Astrocyte (in vitro differentiated cells and primary cell): ENCODE data around the gene RIMKLB. TPM values are rescaled to one million over a fixed set of nuclear protein-coding genes. Genes with fewer than 3 reads are reported as not detected.

Experiments
- DNase-seq: peaks from one replicate; pipeline ENCODE4 v3.0.0-alpha.2; 2010; ENCODE audit warnings: low read depth
- FAIRE-seq: peaks from 2 replicates; lab custom pipeline; 2011; peaks lifted over from hg19 to GRCh38; lab: Jason Lieb, UNC
- H2AFZ ChIP-seq: 2 replicates; pipeline ENCODE4 v1.6.0; 2012; ENCODE audit warnings: low read depth, low read length, inconsistent platforms
- H3K27ac ChIP-seq: 2 replicates; pipeline ENCODE4 v1.5.1; 2011; ENCODE audit warnings: low read depth, low read length, inconsistent platforms
- H3K27me3 ChIP-seq: 2 replicates; pipeline ENCODE4 v1.6.0; 2011; ENCODE audit warnings: low read length, inconsistent platforms; ENCODE audit not compliant: insufficient read depth
- H3K36me3 ChIP-seq: 2 replicates; pipeline ENCODE4 v1.5.1; 2011; ENCODE audit warnings: low read length, inconsistent platforms; ENCODE audit not compliant: insufficient read depth
- H3K4me1 ChIP-seq: 2 replicates; pipeline ENCODE4 v1.5.1; 2011; ENCODE audit warnings: low read length, inconsistent platforms; ENCODE audit not compliant: insufficient read depth
- H3K4me2 ChIP-seq: 2 replicates; pipeline ENCODE4 v1.6.0; 2012; ENCODE audit warnings: low read length, inconsistent platforms
- H3K4me3 ChIP-seq: 2 replicates; pipeline ENCODE4 v1.5.1; 2011; ENCODE audit warnings: low read depth, mild to moderate bottlenecking, low read length, inconsistent platforms; ENCODE audit not compliant: insufficient read depth
- H3K79me2 ChIP-seq: 2 replicates; pipeline ENCODE4 v1.6.0; 2012; ENCODE audit warnings: mild to moderate bottlenecking, low read length, inconsistent platforms; ENCODE audit not compliant: insufficient read depth
- H3K9ac ChIP-seq: 2 replicates; pipeline ENCODE4 v1.6.0; 2012; ENCODE audit warnings: mild to moderate bottlenecking, low read length, inconsistent platforms
- H3K9me3 ChIP-seq: 2 replicates; pipeline ENCODE4 v1.5.1; 2012; ENCODE audit warnings: low read depth, mild to moderate bottlenecking, low read length, inconsistent platforms; ENCODE audit not compliant: insufficient read depth
- H4K20me1 ChIP-seq: 2 replicates; pipeline ENCODE4 v1.6.0; 2012; ENCODE audit warnings: low read length, inconsistent platforms; ENCODE audit not compliant: insufficient read depth
- H3K27ac Mint-ChIP-seq: one replicate; pipeline ENCODE4 v1.8.0; 2021; ENCODE audit warnings: mild to moderate bottlenecking, mixed read lengths; ENCODE audit not compliant: unreplicated experiment
- H3K27me3 Mint-ChIP-seq: one replicate; pipeline ENCODE4 v1.8.0; 2021; ENCODE audit warnings: low read depth, mixed read lengths; ENCODE audit not compliant: unreplicated experiment
- H3K36me3 Mint-ChIP-seq: one replicate; pipeline ENCODE4 v1.8.0; 2021; ENCODE audit warnings: low read depth, mixed read lengths; ENCODE audit not compliant: unreplicated experiment
- H3K4me1 Mint-ChIP-seq: one replicate; pipeline ENCODE4 v1.8.0; 2021; ENCODE audit warnings: low read depth, mixed read lengths; ENCODE audit not compliant: unreplicated experiment
- H3K4me3 Mint-ChIP-seq: one replicate; pipeline ENCODE4 v1.8.0; 2021; ENCODE audit warnings: mild to moderate bottlenecking, moderate library complexity, mixed read lengths; ENCODE audit not compliant: unreplicated experiment
- H3K9me3 Mint-ChIP-seq: one replicate; pipeline ENCODE4 v1.8.0; 2021; ENCODE audit warnings: mild to moderate bottlenecking, mixed read lengths; ENCODE audit not compliant: unreplicated experiment
- EZH2 ChIP-seq: IDR thresholded peaks from 2 replicates; pipeline ENCODE4 v1.6.1; 2012; ENCODE audit warnings: mild to moderate bottlenecking, low read length, inconsistent platforms; ENCODE audit not compliant: insufficient read depth
- total RNA-seq: library from RNA; stranded (reverse); gene quantifications from 2 replicates; pipeline ENCODE4 v1.2.1, GENCODE V29; 2021
- TF ChIP-seq, protein P1 (sequence below): IDR thresholded peaks from 2 replicates; pipeline ENCODE4 v1.5.1; 2011; ENCODE audit warnings: low read depth, mild to moderate bottlenecking, inconsistent platforms, low read length, moderate library complexity; ENCODE audit not compliant: insufficient read depth

The RIMKLB gene
- total RNA-seq, 1 donor from 2014 or later = 36.6 TPM

DNA sequence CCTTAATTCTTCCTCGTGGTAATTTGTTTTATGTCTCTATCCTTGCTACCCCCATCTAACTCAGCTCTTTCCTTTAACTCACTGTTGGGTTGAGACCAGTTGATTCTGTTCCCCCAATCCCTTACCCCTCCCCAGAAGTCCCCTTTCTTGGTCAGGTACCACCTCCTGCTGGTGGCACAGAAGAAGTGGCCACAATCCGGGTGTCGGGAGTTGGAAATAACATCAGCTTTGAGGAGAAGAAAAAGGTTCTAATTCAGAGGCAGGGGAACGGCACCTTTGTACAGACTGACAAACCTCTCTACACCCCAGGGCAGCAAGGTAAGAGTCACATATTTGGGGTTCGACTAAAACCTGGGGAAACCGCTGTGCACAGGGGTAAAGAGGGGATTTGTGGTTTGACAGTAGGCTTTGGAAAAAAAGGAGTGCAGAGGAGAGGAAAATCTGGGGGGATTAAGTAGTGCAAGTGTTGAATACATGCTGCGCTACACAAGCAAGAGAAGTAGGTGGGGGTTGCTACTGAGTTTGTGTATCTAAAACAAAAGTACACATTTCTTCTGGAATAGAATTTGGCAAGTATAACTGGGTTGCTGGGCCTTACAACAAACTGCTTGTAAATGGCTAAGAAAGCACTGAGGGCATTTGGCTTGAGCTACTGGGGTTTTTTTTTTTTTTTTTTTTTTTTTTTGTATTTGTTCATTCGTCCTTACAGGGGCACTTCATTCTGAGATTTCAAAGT lies 125.9 kb downstream of the RIMKLB start:
- H3K9me3 ChIP-seq = no peaks in the 10 kb centered on the region
- H3K9ac ChIP-seq = no peak overlapping the region
- no peaks in the 10 kb centered on the region for H3K27me3 ChIP-seq
- no peak for FAIRE-seq
- DNase-seq = peak; percentile 16
- no peaks in the 10 kb centered on the region for H3K36me3 ChIP-seq
- no peak overlapping the region for H3K4me2 ChIP-seq
- H3K4me1 ChIP-seq = no peaks in the 10 kb centered on the region
- H3K79me2 ChIP-seq = no peaks in the 10 kb centered on the region
- Mint-ChIP-seq H3K4me3 (no peak overlapping the region), H3K27ac (no peak overlapping the region), H3K36me3 (no peaks in the 10 kb centered on the region), H3K9me3 (peaks cover 2% of the 10 kb centered on the region), H3K27me3 (peaks cover 11% of the 10 kb centered on the region), H3K4me1 (peaks cover 6% of the 10 kb centered on the region)
- H4K20me1 ChIP-seq = no peaks in the 10 kb centered on the region
- TF ChIP-seq, protein P1, sequence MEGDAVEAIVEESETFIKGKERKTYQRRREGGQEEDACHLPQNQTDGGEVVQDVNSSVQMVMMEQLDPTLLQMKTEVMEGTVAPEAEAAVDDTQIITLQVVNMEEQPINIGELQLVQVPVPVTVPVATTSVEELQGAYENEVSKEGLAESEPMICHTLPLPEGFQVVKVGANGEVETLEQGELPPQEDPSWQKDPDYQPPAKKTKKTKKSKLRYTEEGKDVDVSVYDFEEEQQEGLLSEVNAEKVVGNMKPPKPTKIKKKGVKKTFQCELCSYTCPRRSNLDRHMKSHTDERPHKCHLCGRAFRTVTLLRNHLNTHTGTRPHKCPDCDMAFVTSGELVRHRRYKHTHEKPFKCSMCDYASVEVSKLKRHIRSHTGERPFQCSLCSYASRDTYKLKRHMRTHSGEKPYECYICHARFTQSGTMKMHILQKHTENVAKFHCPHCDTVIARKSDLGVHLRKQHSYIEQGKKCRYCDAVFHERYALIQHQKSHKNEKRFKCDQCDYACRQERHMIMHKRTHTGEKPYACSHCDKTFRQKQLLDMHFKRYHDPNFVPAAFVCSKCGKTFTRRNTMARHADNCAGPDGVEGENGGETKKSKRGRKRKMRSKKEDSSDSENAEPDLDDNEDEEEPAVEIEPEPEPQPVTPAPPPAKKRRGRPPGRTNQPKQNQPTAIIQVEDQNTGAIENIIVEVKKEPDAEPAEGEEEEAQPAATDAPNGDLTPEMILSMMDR = peak; percentile 42
- no peak for TF ChIP-seq EZH2
- no peak overlapping the region for H3K27ac ChIP-seq
- no peak overlapping the region for H2AFZ ChIP-seq
- no peak overlapping the region for H3K4me3 ChIP-seq

DNA sequence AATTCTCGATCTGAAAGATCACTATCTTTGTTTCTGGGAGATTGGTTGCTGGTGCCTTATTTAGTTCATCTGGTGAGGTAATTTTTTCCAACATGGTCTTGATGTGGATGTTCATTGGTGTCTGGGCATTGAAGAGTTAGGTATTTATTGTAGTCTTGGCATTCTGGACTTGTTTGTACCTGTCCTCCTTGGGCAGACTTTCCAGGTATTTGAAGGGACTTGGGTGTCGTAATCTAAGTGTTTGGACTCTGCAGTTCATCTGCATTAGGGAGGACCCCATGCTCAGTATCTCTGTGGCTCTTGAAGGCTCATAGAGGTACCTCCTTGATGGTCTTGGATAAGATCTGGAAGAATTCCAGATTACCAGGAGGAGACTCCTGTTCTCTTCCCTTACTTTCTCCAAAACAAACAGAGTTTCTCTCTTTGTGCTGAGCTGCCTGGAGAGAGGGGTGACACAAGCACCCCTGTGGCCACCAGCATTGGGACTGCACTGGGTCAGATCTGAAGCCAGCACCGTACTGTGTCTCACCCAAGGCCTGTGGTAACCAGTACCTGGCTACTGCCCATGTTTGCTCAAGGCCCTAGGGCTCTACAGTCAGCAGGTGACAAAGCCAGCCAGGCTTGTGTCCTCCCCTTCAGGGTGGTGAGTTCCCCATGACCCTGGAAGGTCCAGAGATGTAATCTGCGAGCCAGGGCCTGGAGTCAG lies 129.9 kb downstream of the RIMKLB start:
- no peak for TF ChIP-seq EZH2
- TF ChIP-seq, protein P1 = no peak
- H4K20me1 ChIP-seq = no peaks in the 10 kb centered on the region
- no peak overlapping the region for H3K9ac ChIP-seq
- peaks cover 9% of the 10 kb centered on the region for H3K4me1 Mint-ChIP-seq
- H3K79me2 ChIP-seq = no peaks in the 10 kb centered on the region
- no peak overlapping the region for H3K4me2 ChIP-seq
- H3K4me3 Mint-ChIP-seq = no peak overlapping the region
- no peaks in the 10 kb centered on the region for H3K9me3 ChIP-seq
- no peak overlapping the region for H3K27ac ChIP-seq
- H3K27me3 Mint-ChIP-seq = peaks cover 5% of the 10 kb centered on the region
- H3K4me3 ChIP-seq = no peak overlapping the region
- no peaks in the 10 kb centered on the region for H3K27me3 ChIP-seq
- DNase-seq (no peak), FAIRE-seq (no peak)
- H2AFZ ChIP-seq = no peak overlapping the region
- H3K9me3 Mint-ChIP-seq = no peaks in the 10 kb centered on the region
- H3K27ac Mint-ChIP-seq = no peak overlapping the region
- no peaks in the 10 kb centered on the region for H3K36me3 ChIP-seq
- no peaks in the 10 kb centered on the region for H3K4me1 ChIP-seq
- H3K36me3 Mint-ChIP-seq = no peaks in the 10 kb centered on the region
